HL-60 (cell line): ENCODE data around the gene HSD11B2.

ENCODE experiments used
- DNase-seq, 2 experiments: peaks; one replicate each; pipeline ENCODE4 v3.0.0-alpha.2; 2010 to 2020; ENCODE audit warnings: low read depth in 1 of 2, low spot score in 1 of 2
- H3K27ac ChIP-seq: fragments of 250-450 bp; sonication (Bioruptor Pico); replicated peaks from 2 replicates; pipeline ENCODE4 v1.5.1; 2020; ENCODE audit warnings: mild to moderate bottlenecking, moderate library complexity
- H3K27me3 ChIP-seq: fragments of 250-450 bp; sonication (Bioruptor Pico); 2 replicates; pipeline ENCODE4 v1.5.1; 2021; ENCODE audit warnings: mild to moderate bottlenecking, moderate library complexity; ENCODE audit not compliant: insufficient read depth, poor library complexity, severe bottlenecking
- H3K4me3 ChIP-seq: replicated peaks from 2 replicates; pipeline ENCODE4 v1.5.1; 2011; ENCODE audit warnings: mild to moderate bottlenecking, control low read depth, low read length; ENCODE audit not compliant: insufficient read depth
- GABPA ChIP-seq: IDR thresholded peaks from 2 replicates; pipeline ENCODE4 v1.6.1; 2012; ENCODE audit warnings: low read depth
- POLR2AphosphoS5 ChIP-seq: IDR thresholded peaks from 2 replicates; pipeline ENCODE4 v1.6.1; 2012; ENCODE audit warnings: low read depth
- REST ChIP-seq: IDR thresholded peaks from 2 replicates; pipeline ENCODE4 v1.6.1; 2012; ENCODE audit warnings: low read depth; ENCODE audit not compliant: insufficient replicate concordance
- SPI1 ChIP-seq: IDR thresholded peaks from 2 replicates; pipeline ENCODE4 v1.6.1; 2012; ENCODE audit warnings: low read depth, mild to moderate bottlenecking, borderline replicate concordance
- TF ChIP-seq, protein P1 (sequence below): IDR thresholded peaks from one replicate; pipeline ENCODE4 v1.5.1; 2011; ENCODE audit warnings: low read length, control low read depth, inconsistent platforms; ENCODE audit not compliant: insufficient read depth

HSD11B2 gene

GRCh38 chr16:67425061-67425460 is 5.9 kb upstream of the HSD11B2 start:
- no peak overlapping the region for H3K27ac ChIP-seq
- no peak for TF ChIP-seq GABPA
- no peak for TF ChIP-seq SPI1
- TF ChIP-seq, protein P1, sequence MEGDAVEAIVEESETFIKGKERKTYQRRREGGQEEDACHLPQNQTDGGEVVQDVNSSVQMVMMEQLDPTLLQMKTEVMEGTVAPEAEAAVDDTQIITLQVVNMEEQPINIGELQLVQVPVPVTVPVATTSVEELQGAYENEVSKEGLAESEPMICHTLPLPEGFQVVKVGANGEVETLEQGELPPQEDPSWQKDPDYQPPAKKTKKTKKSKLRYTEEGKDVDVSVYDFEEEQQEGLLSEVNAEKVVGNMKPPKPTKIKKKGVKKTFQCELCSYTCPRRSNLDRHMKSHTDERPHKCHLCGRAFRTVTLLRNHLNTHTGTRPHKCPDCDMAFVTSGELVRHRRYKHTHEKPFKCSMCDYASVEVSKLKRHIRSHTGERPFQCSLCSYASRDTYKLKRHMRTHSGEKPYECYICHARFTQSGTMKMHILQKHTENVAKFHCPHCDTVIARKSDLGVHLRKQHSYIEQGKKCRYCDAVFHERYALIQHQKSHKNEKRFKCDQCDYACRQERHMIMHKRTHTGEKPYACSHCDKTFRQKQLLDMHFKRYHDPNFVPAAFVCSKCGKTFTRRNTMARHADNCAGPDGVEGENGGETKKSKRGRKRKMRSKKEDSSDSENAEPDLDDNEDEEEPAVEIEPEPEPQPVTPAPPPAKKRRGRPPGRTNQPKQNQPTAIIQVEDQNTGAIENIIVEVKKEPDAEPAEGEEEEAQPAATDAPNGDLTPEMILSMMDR = no peak
- no peak for TF ChIP-seq REST
- TF ChIP-seq POLR2AphosphoS5 = no peak
- H3K4me3 ChIP-seq = no peak overlapping the region
- peaks cover 20% of the 10 kb centered on the region for H3K27me3 ChIP-seq
- DNase-seq = no peak

- no peak overlapping the region for H3K27ac ChIP-seq
- H3K4me3 ChIP-seq = no peak overlapping the region
- peaks cover 23% of the 10 kb centered on the region for H3K27me3 ChIP-seq
- DNase-seq = no peak
- no peak for TF ChIP-seq POLR2AphosphoS5
- no peak for TF ChIP-seq REST
- TF ChIP-seq, protein P1 = no peak
- TF ChIP-seq SPI1 = no peak
- TF ChIP-seq GABPA = no peak
Observed at GRCh38 chr16:67425580-67425979, 5.3 kb upstream of the HSD11B2 start.

DNA sequence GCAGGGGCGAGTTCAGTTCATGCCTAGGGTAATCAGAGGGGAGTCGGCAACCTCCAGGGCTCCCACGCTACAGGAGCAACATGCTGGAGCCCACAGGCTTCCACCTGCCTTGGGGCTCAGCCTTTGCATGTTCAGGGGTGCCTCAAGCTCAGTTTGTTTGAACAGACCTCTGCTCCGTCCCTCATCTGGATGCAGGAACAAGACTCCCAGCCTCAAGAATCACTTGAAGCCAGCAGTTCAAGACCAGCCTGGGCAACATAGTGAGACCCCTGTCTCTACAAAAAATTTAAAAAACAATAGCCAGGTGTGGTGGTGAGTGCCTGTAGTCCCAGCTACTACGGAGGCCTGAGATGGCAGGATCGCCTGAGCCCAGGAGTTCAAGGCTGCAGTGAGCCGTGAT is 4.9 kb upstream of the HSD11B2 start:
- H3K27me3 ChIP-seq = peaks cover 23% of the 10 kb centered on the region
- DNase-seq = no peak
- H3K27ac ChIP-seq = no peak overlapping the region
- TF ChIP-seq SPI1 (no peak), GABPA (no peak), POLR2AphosphoS5 (no peak), REST (no peak)
- TF ChIP-seq, protein P1 = no peak
- no peak overlapping the region for H3K4me3 ChIP-seq
